Heart left ventricle (tissue), 16 donors: ENCODE results near the gene CCM2. TPM values are rescaled to one million over a fixed set of nuclear protein-coding genes. Genes with fewer than 3 reads are reported as not detected.

Experiments
- ATAC-seq, 4 donors: fragments of 200-7000 bp; cut with Tn5 transposase; one replicate each; pipeline ENCODE4 v1.9.1; 2020 to 2022; ENCODE audit warnings: moderate library complexity in 4 of 4, mild to moderate bottlenecking in 3 of 4, moderate number of reproducible peaks in 1 of 4
- DNase-seq, 5 donors: peaks; one replicate each; pipeline ENCODE4 v3.0.0-alpha.2; 2020
- H3K27ac ChIP-seq, 12 donors: fragments of 200-600 bp; sonication (generic) in 4 of 12; one replicate each; pipeline versions ENCODE4 v1.5.0 to v1.8.0; 2016 to 2022; ENCODE audit warnings: mild to moderate bottlenecking in 2 of 12
- H3K27me3 ChIP-seq, 9 donors: fragments of 200-600 bp; sonication (generic) in 2 of 9; one replicate each; pipeline versions ENCODE4 v1.5.1 to v1.8.0; 2016 to 2022; ENCODE audit warnings: mild to moderate bottlenecking in 3 of 9
- H3K36me3 ChIP-seq, 9 donors: fragments of 200-600 bp; sonication (generic) in 2 of 9; one replicate each; pipeline versions ENCODE4 v1.5.0 to v1.8.0; 2018 to 2022; ENCODE audit warnings: mild to moderate bottlenecking in 2 of 9
- H3K4me1 ChIP-seq, 12 donors: fragments of 200-600 bp; sonication (generic) in 4 of 12; one replicate each; pipeline versions ENCODE4 v1.5.0 to v1.8.0; 2016 to 2022; ENCODE audit warnings: mild to moderate bottlenecking in 3 of 12
- H3K4me3 ChIP-seq, 12 donors: fragments of 200-600 bp; sonication (generic) in 4 of 12; one replicate each; pipeline versions ENCODE4 v1.5.0 to v1.8.0; 2017 to 2022; ENCODE audit warnings: mild to moderate bottlenecking in 9 of 12, moderate library complexity in 4 of 12
- H3K9me3 ChIP-seq, 12 donors: fragments of 200-600 bp; sonication (generic) in 4 of 12; one replicate each; pipeline versions ENCODE4 v1.5.0 to v1.8.0; 2016 to 2022; ENCODE audit warnings: mild to moderate bottlenecking in 1 of 12
- CTCF ChIP-seq, 12 donors: fragments of 200-600 bp; sonication (generic) in 4 of 12; IDR thresholded peaks; one replicate each; pipeline versions ENCODE4 v1.5.0 to v1.8.0; 2018 to 2022; ENCODE audit warnings: antibody characterized with exemption in 12 of 12, mild to moderate bottlenecking in 5 of 12
- POLR2A ChIP-seq, 2 donors: fragments of 450-650 bp; IDR thresholded peaks; one replicate each; pipeline ENCODE4 v1.6.1; 2017; ENCODE audit warnings: antibody characterized with exemption in 2 of 2, mild to moderate bottlenecking in 2 of 2, moderate library complexity in 2 of 2
- WGBS, 4 donors: extraction: QIAGEN DNeasy Blood & Tissue Kit in 2 of 4; methylation state at CpG; one replicate each; pipeline versions ENCODE4 v1.1.5 to v1.1.7; 2013 to 2018; 5-methylcytosine and 5-hydroxymethylcytosine counted together
- intact Hi-C, 10 donors: fragments of 100-400 bp; cut with DNase I; formaldehyde crosslinking; loops; one replicate each; pipeline versions ENCODE4 v1.11.1 to v1.14.2; 2022
- polyA plus RNA-seq, 2 donors: library from polyadenylated mRNA; stranded (reverse); fragments of 200-250 nt; gene quantifications; one replicate each; pipeline ENCODE4 v1.2.3, GENCODE V29; 2013
- total RNA-seq, 9 donors: library from RNA; depleted of rRNA in 2 of 9; stranded (reverse); fragments of >200 nt in 2 of 9; fragmentation: NEBNext Ultra II Directional in 3 of 9; extraction: Animal tissue kit (Norgen Biotek cat#: 25700) in 3 of 9; gene quantifications; one replicate each; pipeline versions ENCODE4 v1.1.0 to v1.2.4, GENCODE V29; 2016 to 2023
- donor health status: ischemic (EF 13 %, LVEDD 7.1; RV severe dilation, severe dysfunction).
- donor health status: healthy with polysubstance abuse.
- donor health status: DM: no; HTN: yes; CAD: no.
- donor health status: DM: no; HTN: no; CAD: no.
- donor health status: ischemic (EF 25% LVEDD 6.9; RV normal size, moderate dysfunction).
- donor health status: ischemic (EF 25% LVEDD 5.7; RV mildly dilated, moderate dysfunction).
- donor health status: healthy.
- donor health status: DM: yes; HTN: yes; CAD: no.
- donor health status: ischemic (EF 35%, LVEDD 5.7; RV mildly dilated, moderate dysfunction).
- donor health status: nonischemic (EF 11% LVEDD 7.7; RV severe dilation, severe dysfunction).
- donor health status: DM: yes; HTN: yes; CAD: no.
- donor health status: PGD.
- donor health status: ischemic (EF 29% LVEDD 5.4; RV normal size, mild dysfunction).
- donor health status: nonischemic (EF 23%, LVEDD 6.1; RV moderate dilation, normal function).

CCM2 gene
- total and polyA plus RNA-seq, 11 donors = 24.7 to 68.2 (median 35.3) TPM

GRCh38 chr7:45118889-45119331 is 118.9 kb downstream of the CCM2 start:
- no peaks in the 10 kb centered on the region for H3K27me3 ChIP-seq
- no peaks in the 10 kb centered on the region for H3K4me1 ChIP-seq
- no peaks in the 10 kb centered on the region for H3K9me3 ChIP-seq
- TF ChIP-seq CTCF (IDR thresholded peaks at IDR 0.05) = no peak
- TF ChIP-seq POLR2A (IDR thresholded peaks at IDR 0.05) = no peak
- ATAC-seq = peak in 1 of 4 donors; percentile 11
- no peak overlapping the region for H3K27ac ChIP-seq
- WGBS, 4 donors = 80 to 95% (median 95%) methylated on average over 1 to 3 of the region's 3 CpGs; no CpG with 5 or more reads in 1 of the 4 donors
- H3K4me3 ChIP-seq = no peak overlapping the region
- intact Hi-C loops = loop anchor here in 4 of 10 donors (5.0 to 10.0 kb wide), 5 partner anchors 152 to 544 kb away; partner anchors contain the start of genes DDX56 (in 1 of the 4), PURB (in 1 of the 4) and TMED4 (in 1 of the 4)
- DNase-seq = no peak
- H3K36me3 ChIP-seq = no peaks in the 10 kb centered on the region

- no peak for TF ChIP-seq CTCF (IDR thresholded peaks at IDR 0.05)
- TF ChIP-seq POLR2A (IDR thresholded peaks at IDR 0.05) = no peak
- intact Hi-C loops = loop anchor here in 4 of 10 donors (5.0 to 10.0 kb wide), 5 partner anchors 152 to 545 kb away; partner anchors contain the start of genes DDX56 (in 1 of the 4), PURB (in 1 of the 4) and TMED4 (in 1 of the 4)
- no peak for DNase-seq
- no peaks in the 10 kb centered on the region for H3K4me1 ChIP-seq
- no peak overlapping the region for H3K27ac ChIP-seq
- ATAC-seq = no peak
- no peaks in the 10 kb centered on the region for H3K36me3 ChIP-seq
- H3K27me3 ChIP-seq = no peaks in the 10 kb centered on the region
- no peak overlapping the region for H3K4me3 ChIP-seq
- 90 to 98% (median 96%) methylated on average over 3 of the region's 3 CpGs for WGBS, 4 donors
- H3K9me3 ChIP-seq = no peaks in the 10 kb centered on the region
Measured at GRCh38 chr7:45119550-45119949, 119.5 kb downstream of the CCM2 start.

GRCh38 chr7:45122975-45123860 is 123.2 kb downstream of the CCM2 start:
- TF ChIP-seq POLR2A (IDR thresholded peaks at IDR 0.05) = no peak
- TF ChIP-seq CTCF (IDR thresholded peaks at IDR 0.05) = no peak
- 73 to 79% (median 74%) methylated on average over 15 to 16 of the region's 16 CpGs for WGBS, 4 donors
- Histone ChIP-seq H3K4me1 (no peaks in the 10 kb centered on the region), H3K27me3 (no peaks in the 10 kb centered on the region), H3K36me3 (no peaks in the 10 kb centered on the region), H3K4me3 (no peak overlapping the region), H3K9me3 (no peaks in the 10 kb centered on the region), H3K27ac (no peak overlapping the region)
- DNase-seq (no peak), ATAC-seq (peak in 1 of 4 donors; percentile 9)
- intact Hi-C loops = no loop called here

GRCh38 chr7:45123913-45124710 is 124.1 kb downstream of the CCM2 start:
- ATAC-seq = no peak
- no peak for DNase-seq
- H3K4me1 ChIP-seq = no peaks in the 10 kb centered on the region
- H3K4me3 ChIP-seq = no peak overlapping the region
- H3K27me3 ChIP-seq = no peaks in the 10 kb centered on the region
- H3K36me3 ChIP-seq = no peaks in the 10 kb centered on the region
- TF ChIP-seq CTCF (IDR thresholded peaks at IDR 0.05) (no peak), POLR2A (IDR thresholded peaks at IDR 0.05) (no peak)
- no peak overlapping the region for H3K27ac ChIP-seq
- no peaks in the 10 kb centered on the region for H3K9me3 ChIP-seq
- WGBS, 4 donors = 65 to 78% (median 71%) methylated on average over 10 to 12 of the region's 12 CpGs
- intact Hi-C loops = no loop called here
